WTC11 (cell line): ENCODE measurements around the gene EBF3. TPM values are rescaled to one million over a fixed set of nuclear protein-coding genes. Genes with fewer than 3 reads are reported as not detected.

Source experiments
- ATAC-seq: fragments of 200-7000 bp; cut with Tn5 transposase; 2 replicates; pipeline ENCODE4 v1.10.0; 2021; ENCODE audit warnings: mild to moderate bottlenecking, moderate library complexity
- CTCF ChIA-PET: fragments of 300-600 bp; sonication (Branson Sonifier 250); formaldehyde crosslinking; loops from one replicate; lab custom pipeline; 2021; ENCODE audit warnings: antibody characterized with exemption; lab: Charles Lee
- POLR2A ChIA-PET: fragments of 350-600 bp; sonication (Branson Sonifier 250); formaldehyde crosslinking; loops from one replicate; lab custom pipeline; 2021; ENCODE audit warnings: antibody characterized with exemption; lab: Charles Lee
- DNase-seq: peaks from one replicate; pipeline ENCODE4 v3.0.0; 2021; ENCODE audit warnings: low spot score
- H3K27ac Mint-ChIP-seq: 2 replicates; pipeline ENCODE4 v1.8.0; 2021; ENCODE audit warnings: mixed read lengths
- H3K27me3 Mint-ChIP-seq: 2 replicates; pipeline ENCODE4 v1.8.0; 2021; ENCODE audit warnings: low read depth, mild to moderate bottlenecking, moderate library complexity, mixed read lengths
- H3K36me3 Mint-ChIP-seq: 2 replicates; pipeline ENCODE4 v1.8.0; 2021; ENCODE audit warnings: mixed read lengths
- H3K4me1 Mint-ChIP-seq: 2 replicates; pipeline ENCODE4 v1.8.0; 2022; ENCODE audit warnings: mixed read lengths
- H3K4me3 Mint-ChIP-seq: 2 replicates; pipeline ENCODE4 v1.8.0; 2021; ENCODE audit warnings: mild to moderate bottlenecking, moderate library complexity, mixed read lengths
- H3K9me3 Mint-ChIP-seq: 2 replicates; pipeline ENCODE4 v1.8.0; 2021; ENCODE audit warnings: mixed read lengths
- ARID4B ChIP-seq: sonication (generic); formaldehyde crosslinking; IDR thresholded peaks from 2 replicates; pipeline ENCODE4 v1.8.0; 2023; ENCODE audit warnings: missing genetic modification reagents, mild to moderate bottlenecking, borderline replicate concordance
- ATF2 ChIP-seq: sonication (generic); formaldehyde crosslinking; IDR thresholded peaks from 2 replicates; pipeline ENCODE4 v1.8.1; 2022; ENCODE audit warnings: low read depth, missing genetic modification reagents, borderline replicate concordance
- ATF6 ChIP-seq: sonication (generic); formaldehyde crosslinking; IDR thresholded peaks from 2 replicates; pipeline ENCODE4 v1.8.1; 2023; ENCODE audit warnings: mild to moderate bottlenecking, missing genetic modification reagents
- CBFB ChIP-seq: sonication (generic); formaldehyde crosslinking; IDR thresholded peaks from 2 replicates; pipeline ENCODE4 v1.8.1; 2022; ENCODE audit warnings: mild to moderate bottlenecking, low read depth, missing genetic modification reagents
- CREM ChIP-seq: sonication (generic); formaldehyde crosslinking; IDR thresholded peaks from 2 replicates; pipeline ENCODE4 v1.8.1; 2022; ENCODE audit warnings: mild to moderate bottlenecking, missing genetic modification reagents, moderate library complexity
- JAZF1 ChIP-seq: fragments of 250-450 bp; sonication (Bioruptor Pico); IDR thresholded peaks from 2 replicates; pipeline ENCODE4 v1.9.0; 2021; ENCODE audit warnings: moderate library complexity, mild to moderate bottlenecking, inconsistent platforms
- JUN ChIP-seq: sonication (generic); formaldehyde crosslinking; IDR thresholded peaks from 2 replicates; pipeline ENCODE4 v1.8.0; 2023; ENCODE audit warnings: mild to moderate bottlenecking, missing genetic modification reagents
- MYBL2 ChIP-seq: sonication (generic); formaldehyde crosslinking; IDR thresholded peaks from 2 replicates; pipeline ENCODE4 v1.8.1; 2023; ENCODE audit warnings: mild to moderate bottlenecking, moderate library complexity, missing genetic modification reagents
- SMAD4 ChIP-seq: sonication (generic); formaldehyde crosslinking; IDR thresholded peaks from 2 replicates; pipeline ENCODE4 v1.8.0; 2022; ENCODE audit warnings: mild to moderate bottlenecking, missing genetic modification reagents
- SOX15 ChIP-seq: fragments of 250-450 bp; sonication (Bioruptor Pico); IDR thresholded peaks from 2 replicates; pipeline ENCODE4 v1.9.0; 2021; ENCODE audit warnings: mild to moderate bottlenecking
- ZNF219 ChIP-seq: sonication (generic); formaldehyde crosslinking; IDR thresholded peaks from 2 replicates; pipeline ENCODE4 v1.8.0; 2023; ENCODE audit warnings: missing genetic modification reagents, mild to moderate bottlenecking, borderline replicate concordance
- ZNF263 ChIP-seq: sonication (generic); formaldehyde crosslinking; IDR thresholded peaks from 2 replicates; pipeline ENCODE4 v1.8.1; 2022; ENCODE audit warnings: low read depth, mild to moderate bottlenecking, moderate library complexity, missing genetic modification reagents
- ZNF416 ChIP-seq: fragments of 250-450 bp; sonication (Bioruptor Pico); IDR thresholded peaks from 2 replicates; pipeline ENCODE4 v1.9.0; 2021; ENCODE audit warnings: mild to moderate bottlenecking, inconsistent platforms
- ZNF425 ChIP-seq: fragments of 250-450 bp; sonication (Bioruptor Pico); conservative IDR thresholded peaks from 2 replicates; pipeline ENCODE4 v1.9.0; 2021; ENCODE audit warnings: mild to moderate bottlenecking
- ZNF671 ChIP-seq: fragments of 250-450 bp; sonication (Bioruptor Pico); IDR thresholded peaks from 2 replicates; pipeline ENCODE4 v1.8.0; 2021; ENCODE audit warnings: mild to moderate bottlenecking
- total RNA-seq: library from RNA; stranded (reverse); gene quantifications from 3 replicates; pipeline ENCODE4 v1.2.3, GENCODE V29; 2021

Gene EBF3
- total RNA-seq, 1 experiment from 2014 or later: 1.2 TPM

GRCh38 chr10:129859536-129859935 lies 104.5 kb downstream of the EBF3 start:
- no peaks in the 10 kb centered on the region for H3K27me3 Mint-ChIP-seq
- DNase-seq: no peak

More at GRCh38 chr10:129859536-129859935, 104.5 kb downstream of the EBF3 start:
- TF ChIP-seq ZNF416 (CRISPR knock-in tag) (no peak), ZNF263 (CRISPR knock-in tag) (no peak), ARID4B (no peak), SMAD4 (CRISPR knock-in tag) (no peak), ZNF425 (no peak), JUN (CRISPR knock-in tag) (no peak), ZNF671 (no peak), CBFB (CRISPR knock-in tag) (no peak), ZNF219 (CRISPR knock-in tag) (no peak), JAZF1 (CRISPR knock-in tag) (no peak), ATF2 (no peak), MYBL2 (no peak), SOX15 (CRISPR knock-in tag) (no peak), CREM (CRISPR knock-in tag) (no peak), ATF6 (CRISPR knock-in tag) (no peak)
- Mint-ChIP-seq H3K36me3 (peaks cover 9% of the 10 kb centered on the region; the same call in 1 of the 2 replicates), H3K4me3 (no peak overlapping the region), H3K4me1 (peaks cover 10% of the 10 kb centered on the region), H3K27ac (no peak overlapping the region), H3K9me3 (peaks cover 10% of the 10 kb centered on the region)
- ChIA-PET CTCF (no interaction called here), POLR2A (no interaction called here)
- ATAC-seq: no peak
